ENCODE data around the gene BPIFB3.

The BPIFB3 gene

GRCh38 chr20:33034115-33034514 lies 19.6 kb upstream of the BPIFB3 start:
- no peak overlapping the region for H3K4me3 Mint-ChIP-seq
- peaks cover 34% of the 10 kb centered on the region for H3K27me3 Mint-ChIP-seq (ENCODE audit: low read depth, poor library complexity)
- no peak overlapping the region for H3K27ac Mint-ChIP-seq
- DNase-seq, result no peak
- H3K4me1 Mint-ChIP-seq, result no peaks in the 10 kb centered on the region
- no peak for TF ChIP-seq CTCF (IDR thresholded peaks at IDR 0.05)
- H3K36me3 Mint-ChIP-seq (ENCODE audit: low read depth), result no peaks in the 10 kb centered on the region
- H3K9me3 Mint-ChIP-seq, result no peaks in the 10 kb centered on the region

GRCh38 chr20:33034901-33035492 lies 18.7 kb upstream of the BPIFB3 start:
- no peak for TF ChIP-seq CTCF (IDR thresholded peaks at IDR 0.05)
- Mint-ChIP-seq H3K27ac (no peak overlapping the region), H3K4me3 (no peak overlapping the region), H3K36me3 (ENCODE audit: low read depth) (no peaks in the 10 kb centered on the region), H3K9me3 (no peaks in the 10 kb centered on the region), H3K27me3 (ENCODE audit: low read depth, poor library complexity) (peaks cover 41% of the 10 kb centered on the region), H3K4me1 (no peaks in the 10 kb centered on the region)
- DNase-seq, result no peak

GRCh38 chr20:33037456-33037855 lies 16.2 kb upstream of the BPIFB3 start:
- Mint-ChIP-seq H3K4me3 (no peak overlapping the region), H3K36me3 (ENCODE audit: low read depth) (no peaks in the 10 kb centered on the region), H3K27me3 (ENCODE audit: low read depth, poor library complexity) (peaks cover 39% of the 10 kb centered on the region), H3K9me3 (no peaks in the 10 kb centered on the region), H3K27ac (no peak overlapping the region), H3K4me1 (no peaks in the 10 kb centered on the region)
- no peak for TF ChIP-seq CTCF (IDR thresholded peaks at IDR 0.05)
- DNase-seq, result no peak

- Mint-ChIP-seq H3K27ac (no peak overlapping the region), H3K36me3 (ENCODE audit: low read depth) (no peaks in the 10 kb centered on the region), H3K27me3 (ENCODE audit: low read depth, poor library complexity) (peaks cover 38% of the 10 kb centered on the region), H3K4me1 (no peaks in the 10 kb centered on the region), H3K4me3 (no peak overlapping the region), H3K9me3 (no peaks in the 10 kb centered on the region)
- no peak for TF ChIP-seq CTCF (IDR thresholded peaks at IDR 0.05)
- no peak for DNase-seq
Measured at GRCh38 chr20:33038243-33038642, 15.5 kb upstream of the BPIFB3 start.

GRCh38 chr20:33042430-33042829 lies 11.3 kb upstream of the BPIFB3 start:
- no peak overlapping the region for H3K4me3 Mint-ChIP-seq
- no peak for DNase-seq
- peaks cover 23% of the 10 kb centered on the region for H3K9me3 Mint-ChIP-seq
- H3K36me3 Mint-ChIP-seq (ENCODE audit: low read depth), result no peaks in the 10 kb centered on the region
- H3K27ac Mint-ChIP-seq, result no peak overlapping the region
- no peaks in the 10 kb centered on the region for H3K4me1 Mint-ChIP-seq
- H3K27me3 Mint-ChIP-seq (ENCODE audit: low read depth, poor library complexity), result peaks cover 25% of the 10 kb centered on the region
- TF ChIP-seq CTCF (IDR thresholded peaks at IDR 0.05), result no peak

- Mint-ChIP-seq H3K27ac (no peak overlapping the region), H3K4me1 (no peaks in the 10 kb centered on the region), H3K36me3 (ENCODE audit: low read depth) (no peaks in the 10 kb centered on the region), H3K4me3 (no peak overlapping the region), H3K27me3 (ENCODE audit: low read depth, poor library complexity) (peaks cover 20% of the 10 kb centered on the region), H3K9me3 (peaks cover 23% of the 10 kb centered on the region)
- TF ChIP-seq CTCF (IDR thresholded peaks at IDR 0.05), result no peak
- DNase-seq, result no peak
Measured at GRCh38 chr20:33042983-33043730, 10.5 kb upstream of the BPIFB3 start.

Data from nephron progenitor cell (in vitro differentiated cells).